Neutrophil (primary cell): Measurements from ENCODE around the gene RELB.

Experiments used
- H3K27ac ChIP-seq: fragments of 200-600 bp; sonication (generic); 2 replicates; pipeline ENCODE4 v1.5.1; 2016; ENCODE audit warnings: mild to moderate bottlenecking, moderate library complexity
- H3K27me3 ChIP-seq: fragments of 200-600 bp; sonication (generic); 2 replicates; pipeline ENCODE4 v1.6.0; 2016; ENCODE audit warnings: mild to moderate bottlenecking
- H3K36me3 ChIP-seq: fragments of 200-600 bp; sonication (generic); 2 replicates; pipeline ENCODE4 v1.5.1; 2017
- H3K4me1 ChIP-seq, 2 experiments: fragments of 200-600 bp in 1 of 2; sonication (generic) in 1 of 2; 1 replicate in 1 of 2; 2 replicates in 1 of 2; pipeline versions ENCODE4 v1.5.1 to v1.6.1; 2013 to 2016; ENCODE audit warnings: low read depth in 1 of 2, low read length in 1 of 2, mild to moderate bottlenecking in 1 of 2, moderate library complexity in 1 of 2; ENCODE audit not compliant: control insufficient read depth in 1 of 2, insufficient read depth in 1 of 2
- H3K4me3 ChIP-seq, 2 experiments: fragments of 200-600 bp in 1 of 2; sonication (generic) in 1 of 2; 1 replicate in 1 of 2; 2 replicates in 1 of 2; pipeline ENCODE4 v1.5.1; 2013 to 2016; ENCODE audit warnings: low read depth in 1 of 2, low read length in 1 of 2, mild to moderate bottlenecking in 1 of 2, moderate library complexity in 1 of 2
- H3K9me3 ChIP-seq: fragments of 200-600 bp; sonication (generic); 2 replicates; pipeline ENCODE4 v1.5.1; 2016
- TF ChIP-seq, protein P1 (sequence below): fragments of 200-600 bp; sonication (generic); IDR thresholded peaks from 2 replicates; pipeline ENCODE4 v1.5.1; 2016; ENCODE audit warnings: antibody characterized with exemption

The RELB gene

DNA sequence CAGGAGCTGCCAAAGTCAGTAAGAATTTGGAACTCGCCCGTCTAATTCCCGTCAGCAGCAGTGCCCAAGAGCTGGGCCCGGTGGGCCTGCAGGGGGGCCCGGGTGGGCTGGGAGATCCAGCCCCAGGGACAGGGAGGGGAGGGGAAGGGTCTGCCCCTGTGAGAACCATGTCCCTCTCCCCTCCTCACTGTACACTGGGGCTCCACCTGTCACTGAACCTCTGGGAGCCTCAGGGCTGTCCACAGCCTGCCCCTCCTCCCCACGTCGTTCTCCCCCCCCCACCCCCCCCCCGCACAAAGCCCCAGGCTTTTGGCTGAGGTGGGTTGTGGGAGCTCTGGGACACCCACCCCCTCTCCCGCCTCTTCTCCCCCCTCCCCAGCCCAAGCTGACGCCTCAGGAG is 66.8 kb downstream of the RELB start:
- no peaks in the 10 kb centered on the region for H3K4me1 ChIP-seq
- no peaks in the 10 kb centered on the region for H3K27me3 ChIP-seq
- H3K4me3 ChIP-seq = no peak overlapping the region
- H3K36me3 ChIP-seq = peaks cover 98% of the 10 kb centered on the region
- no peak overlapping the region for H3K27ac ChIP-seq
- H3K9me3 ChIP-seq = no peaks in the 10 kb centered on the region
- TF ChIP-seq, protein P1, sequence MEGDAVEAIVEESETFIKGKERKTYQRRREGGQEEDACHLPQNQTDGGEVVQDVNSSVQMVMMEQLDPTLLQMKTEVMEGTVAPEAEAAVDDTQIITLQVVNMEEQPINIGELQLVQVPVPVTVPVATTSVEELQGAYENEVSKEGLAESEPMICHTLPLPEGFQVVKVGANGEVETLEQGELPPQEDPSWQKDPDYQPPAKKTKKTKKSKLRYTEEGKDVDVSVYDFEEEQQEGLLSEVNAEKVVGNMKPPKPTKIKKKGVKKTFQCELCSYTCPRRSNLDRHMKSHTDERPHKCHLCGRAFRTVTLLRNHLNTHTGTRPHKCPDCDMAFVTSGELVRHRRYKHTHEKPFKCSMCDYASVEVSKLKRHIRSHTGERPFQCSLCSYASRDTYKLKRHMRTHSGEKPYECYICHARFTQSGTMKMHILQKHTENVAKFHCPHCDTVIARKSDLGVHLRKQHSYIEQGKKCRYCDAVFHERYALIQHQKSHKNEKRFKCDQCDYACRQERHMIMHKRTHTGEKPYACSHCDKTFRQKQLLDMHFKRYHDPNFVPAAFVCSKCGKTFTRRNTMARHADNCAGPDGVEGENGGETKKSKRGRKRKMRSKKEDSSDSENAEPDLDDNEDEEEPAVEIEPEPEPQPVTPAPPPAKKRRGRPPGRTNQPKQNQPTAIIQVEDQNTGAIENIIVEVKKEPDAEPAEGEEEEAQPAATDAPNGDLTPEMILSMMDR = no peak

- Histone ChIP-seq H3K4me1 (no peaks in the 10 kb centered on the region), H3K4me3 (no peak overlapping the region), H3K27ac (peak overlapping the region; percentile 11), H3K36me3 (peaks cover 89% of the 10 kb centered on the region), H3K9me3 (no peaks in the 10 kb centered on the region), H3K27me3 (no peaks in the 10 kb centered on the region)
- TF ChIP-seq, protein P1 = no peak
These were observed 67.8 kb downstream of the RELB start for GRCh38 chr19:45069056-45069455.

DNA sequence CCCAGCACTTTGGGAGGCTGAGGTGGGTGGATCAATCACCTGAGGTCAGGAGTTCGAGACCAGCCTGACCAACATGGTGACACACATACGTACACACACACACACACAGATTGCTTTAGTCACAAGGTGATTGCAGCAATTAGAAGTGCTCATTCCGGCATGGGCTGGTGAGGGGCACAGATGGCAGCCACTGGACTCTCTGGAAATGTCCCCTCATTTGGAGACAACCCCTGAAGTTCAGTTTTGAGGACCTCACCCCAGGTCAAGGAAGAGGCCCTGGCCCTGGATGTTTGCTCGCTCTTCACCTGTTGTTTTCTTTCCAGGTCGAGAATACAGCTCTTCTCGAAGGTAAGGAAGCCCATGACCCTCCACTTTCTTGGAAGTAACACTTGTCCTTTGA is 69.0 kb downstream of the RELB start:
- H3K27me3 ChIP-seq = no peaks in the 10 kb centered on the region
- H3K4me1 ChIP-seq = peaks cover 9 to 10% of the 10 kb centered on the region in 2 experiments
- no peaks in the 10 kb centered on the region for H3K9me3 ChIP-seq
- no peak overlapping the region for H3K27ac ChIP-seq
- TF ChIP-seq, protein P1 = no peak
- H3K36me3 ChIP-seq = peaks cover 78% of the 10 kb centered on the region
- no peak overlapping the region for H3K4me3 ChIP-seq

- TF ChIP-seq, protein P1 = no peak
- Histone ChIP-seq H3K27ac (no peak overlapping the region), H3K4me3 (no peak overlapping the region), H3K27me3 (no peaks in the 10 kb centered on the region), H3K9me3 (no peaks in the 10 kb centered on the region), H3K4me1 (peaks cover 11 to 12% of the 10 kb centered on the region in 2 experiments), H3K36me3 (peaks cover 70% of the 10 kb centered on the region)
These were observed 69.7 kb downstream of the RELB start for GRCh38 chr19:45070861-45071544.

GRCh38 chr19:45071545-45071938 is 70.3 kb downstream of the RELB start:
- Histone ChIP-seq H3K27ac (no peak overlapping the region), H3K36me3 (peaks cover 64% of the 10 kb centered on the region), H3K4me3 (no peak overlapping the region), H3K4me1 (peaks cover 14 to 15% of the 10 kb centered on the region in 2 experiments), H3K27me3 (no peaks in the 10 kb centered on the region), H3K9me3 (no peaks in the 10 kb centered on the region)
- TF ChIP-seq, protein P1 = no peak
